Stimulated activated CD4-positive, alpha-beta T cell treated with anti-CD3 and anti-CD28 coated beads, Interleukin-4, amount 100 ng/mL, for 1 hour (primary cell): ENCODE data around the gene TRAPPC8.
"Not testable (repeated sequence)": the region's sequence is repeated elsewhere in the genome, so short reads cannot be mapped to it uniquely, and the experiment has no call there.

ENCODE experiments used
- DNase-seq: peaks from one replicate; pipeline ENCODE4 v3.0.0-alpha.2; 2020

TRAPPC8 gene

GRCh38 chr18:31941010-31941809 lies 1.7 kb downstream of the TRAPPC8 start:
- no peak for DNase-seq

- DNase-seq: not testable (repeated sequence)
Observed at GRCh38 chr18:31934773-31935172, 8.2 kb downstream of the TRAPPC8 start.

DNA sequence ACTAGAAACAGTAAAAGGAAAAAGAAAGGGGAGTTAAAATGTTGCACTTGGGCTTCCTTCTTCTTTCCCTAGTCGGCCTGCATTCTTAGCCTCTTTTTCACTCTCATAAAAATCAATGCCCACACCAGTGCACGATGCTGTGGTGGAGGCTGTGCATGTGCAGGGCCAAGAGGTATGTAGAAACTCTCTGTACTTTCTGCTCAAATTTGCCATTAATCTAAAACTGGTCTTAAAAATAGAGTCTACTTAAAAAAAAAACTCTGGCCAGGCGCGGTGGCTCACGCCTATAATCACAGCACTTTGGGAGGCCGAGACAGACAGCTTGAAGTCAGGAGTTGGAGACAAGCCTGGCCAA lies 11.1 kb downstream of the TRAPPC8 start:
- no peak for DNase-seq

DNA sequence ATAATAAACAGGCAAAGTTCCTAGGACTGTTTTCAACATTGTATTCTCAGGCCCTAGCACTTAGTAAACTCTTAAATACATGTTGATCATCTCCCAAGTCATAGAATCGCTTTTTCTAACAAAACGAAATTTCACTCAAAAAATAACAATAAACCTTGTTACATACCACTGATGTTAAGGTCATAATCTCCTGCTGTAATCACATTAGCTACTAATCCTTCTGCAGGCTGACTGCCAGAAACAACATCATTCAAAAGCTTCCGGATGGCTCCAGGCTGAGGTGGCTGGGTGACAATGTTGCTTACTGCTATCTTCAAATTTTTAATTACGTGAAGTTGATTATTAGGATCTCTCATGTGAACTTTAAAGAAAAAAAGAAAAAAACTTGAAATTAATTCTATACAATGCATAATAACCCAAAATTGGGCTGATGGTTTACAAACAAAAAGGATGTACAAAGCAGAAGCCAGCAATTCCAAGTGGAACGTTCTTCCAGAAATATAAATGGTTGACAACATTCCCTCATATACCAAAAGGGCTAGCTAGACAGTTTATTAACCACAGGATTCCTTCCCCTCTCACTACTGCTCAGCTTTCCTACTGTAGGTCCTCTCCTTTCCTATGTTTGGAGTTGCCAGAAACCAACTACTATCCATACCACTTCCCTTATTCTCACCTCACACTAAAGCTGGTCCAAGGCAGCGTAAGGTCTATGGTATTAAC lies 11.6 kb downstream of the TRAPPC8 start:
- DNase-seq: no peak

GRCh38 chr18:31929273-31929672 lies 13.7 kb downstream of the TRAPPC8 start:
- no peak for DNase-seq

- DNase-seq: not testable (repeated sequence)
Observed at GRCh38 chr18:31926988-31927387, 15.9 kb downstream of the TRAPPC8 start.

DNA sequence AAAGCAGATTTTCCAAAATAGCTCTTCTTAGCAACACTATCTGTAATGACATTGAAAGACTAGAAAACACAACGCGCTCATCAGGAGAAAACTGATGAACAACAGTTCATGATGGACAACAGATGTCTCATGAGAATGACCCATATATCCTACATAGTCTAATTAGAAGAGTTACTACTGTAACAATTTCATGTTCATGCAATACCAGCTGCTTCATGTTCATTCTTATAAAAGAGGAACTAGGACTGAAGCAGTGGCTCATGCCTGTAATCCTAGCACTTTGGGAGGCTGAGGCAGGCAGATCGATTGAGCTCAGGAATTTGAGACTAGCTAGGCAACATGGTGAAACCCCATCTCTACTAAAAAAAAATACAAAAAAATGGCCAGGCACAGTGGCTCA lies 22.7 kb downstream of the TRAPPC8 start:
- no peak for DNase-seq

- not testable (repeated sequence) for DNase-seq
Observed at GRCh38 chr18:31919366-31919765, 23.6 kb downstream of the TRAPPC8 start.

- no peak for DNase-seq
Observed at GRCh38 chr18:31918733-31919132, 24.2 kb downstream of the TRAPPC8 start.

DNA sequence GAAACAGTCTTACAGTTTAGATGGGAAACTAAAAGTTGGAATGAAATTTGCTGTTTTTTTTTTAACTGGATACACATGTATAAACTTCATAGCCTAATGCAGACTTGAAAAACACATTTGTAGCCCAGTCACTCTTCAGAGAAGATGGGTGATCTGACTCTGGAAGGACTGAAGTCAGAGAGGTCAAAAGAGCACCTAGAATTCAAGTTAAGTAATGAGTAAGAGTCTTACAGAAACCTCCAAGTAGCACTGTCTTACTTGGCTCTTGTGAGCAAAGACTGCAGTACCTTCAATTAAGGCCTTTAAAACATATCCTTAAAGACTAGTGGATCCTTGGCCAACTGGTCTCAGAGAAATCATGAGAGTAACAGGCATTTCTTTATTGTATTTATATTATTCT lies 41.9 kb downstream of the TRAPPC8 start:
- no peak for DNase-seq

DNA sequence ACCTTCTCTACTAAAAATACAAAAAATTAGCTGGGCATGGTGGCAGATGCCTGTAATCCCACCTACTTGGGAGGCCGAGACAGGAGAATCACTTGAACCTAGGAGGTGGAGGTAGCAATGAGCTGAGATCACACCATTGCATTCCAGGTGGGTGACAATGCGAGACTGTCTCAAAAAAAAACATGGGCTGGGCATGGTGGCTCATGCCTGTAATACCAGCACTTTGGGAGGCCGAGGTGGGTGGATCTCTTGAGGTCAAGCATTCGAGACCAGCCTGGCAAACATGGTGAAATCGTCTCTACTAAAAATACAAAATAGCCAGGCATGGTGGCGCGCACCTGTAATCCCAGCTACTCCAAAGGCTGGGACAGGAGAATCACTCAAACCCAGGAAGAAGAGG lies 43.2 kb downstream of the TRAPPC8 start:
- not testable (repeated sequence) for DNase-seq

DNA sequence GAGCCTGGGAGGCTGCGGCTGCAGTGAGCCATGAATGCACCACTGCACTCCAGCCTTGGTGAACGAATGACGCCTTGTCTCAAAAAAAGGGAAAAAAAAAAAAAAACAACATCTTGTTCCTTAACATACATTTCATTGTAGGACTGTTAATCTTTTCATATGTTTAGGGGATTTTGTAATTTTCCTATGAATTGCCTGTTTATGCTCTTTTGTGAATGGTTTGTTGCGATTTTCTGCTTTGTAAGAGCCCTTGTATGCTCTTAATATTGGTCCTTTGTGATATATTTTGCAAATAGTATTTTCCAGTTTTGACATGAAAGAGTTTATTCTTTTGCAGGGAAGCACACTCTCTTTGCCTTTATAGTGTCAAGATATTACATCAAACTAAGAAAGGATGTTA lies 50.0 kb downstream of the TRAPPC8 start:
- no peak for DNase-seq

DNA sequence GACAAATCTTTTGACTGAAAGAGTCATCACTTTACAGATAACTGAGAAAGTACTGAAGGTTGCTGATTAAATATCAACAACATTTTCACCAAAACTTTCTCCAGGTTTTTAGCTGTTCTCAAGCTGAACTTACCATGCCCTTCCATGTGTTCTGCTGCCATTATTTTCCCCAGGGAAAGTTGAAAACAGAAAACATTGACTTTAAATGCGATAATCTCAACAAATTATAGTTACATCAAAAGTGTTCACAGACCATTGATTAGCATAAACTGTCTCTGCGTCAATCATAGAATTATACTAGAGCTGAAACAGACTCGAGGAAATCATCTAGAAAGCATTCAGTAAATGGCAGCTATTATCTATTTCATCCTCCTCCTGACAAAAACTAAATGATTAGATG lies 51.4 kb downstream of the TRAPPC8 start:
- no peak for DNase-seq

- no peak for DNase-seq
Observed at GRCh38 chr18:31884020-31884419, 58.9 kb downstream of the TRAPPC8 start.

GRCh38 chr18:31880186-31880898 lies 62.6 kb downstream of the TRAPPC8 start:
- DNase-seq: no peak

DNA sequence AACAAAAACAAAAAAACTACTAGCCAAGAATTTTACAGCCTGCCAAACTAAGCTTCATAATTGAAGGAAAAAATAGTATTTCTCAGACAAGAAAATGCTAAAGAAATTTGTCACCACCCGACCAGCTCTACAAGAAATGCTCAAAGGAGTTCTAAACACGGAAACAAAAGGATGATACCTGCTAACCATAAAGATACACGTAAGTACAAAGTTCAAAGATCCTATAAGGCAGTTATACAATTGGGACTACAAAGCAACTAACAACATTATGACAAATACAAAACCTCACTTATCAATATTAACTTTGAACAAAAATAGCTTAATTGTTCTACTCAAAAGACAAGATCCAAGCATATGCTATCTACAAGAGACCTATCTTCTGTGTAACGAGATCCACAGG lies 64.6 kb downstream of the TRAPPC8 start:
- DNase-seq: no peak

GRCh38 chr18:31877900-31878299 lies 65.0 kb downstream of the TRAPPC8 start:
- no peak for DNase-seq

DNA sequence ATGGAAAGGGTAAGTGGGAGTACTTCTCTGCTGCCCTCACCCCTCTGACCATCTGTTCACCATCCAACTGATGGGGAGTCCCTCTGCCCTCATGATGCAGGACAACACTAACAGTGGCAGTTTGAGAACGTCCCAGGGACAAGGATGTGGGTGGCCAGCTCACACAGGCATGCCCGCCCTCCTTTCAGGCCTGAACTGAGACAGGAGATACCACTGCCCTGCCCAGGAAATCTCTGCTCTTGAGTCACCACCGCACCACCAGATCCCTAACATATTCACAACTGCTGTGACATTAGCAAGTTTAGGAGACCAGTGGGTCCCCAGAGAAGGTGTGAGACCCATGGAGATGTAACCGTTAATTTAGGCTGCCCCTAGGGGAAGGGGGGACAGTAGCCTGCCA lies 66.2 kb downstream of the TRAPPC8 start:
- DNase-seq: no peak

DNA sequence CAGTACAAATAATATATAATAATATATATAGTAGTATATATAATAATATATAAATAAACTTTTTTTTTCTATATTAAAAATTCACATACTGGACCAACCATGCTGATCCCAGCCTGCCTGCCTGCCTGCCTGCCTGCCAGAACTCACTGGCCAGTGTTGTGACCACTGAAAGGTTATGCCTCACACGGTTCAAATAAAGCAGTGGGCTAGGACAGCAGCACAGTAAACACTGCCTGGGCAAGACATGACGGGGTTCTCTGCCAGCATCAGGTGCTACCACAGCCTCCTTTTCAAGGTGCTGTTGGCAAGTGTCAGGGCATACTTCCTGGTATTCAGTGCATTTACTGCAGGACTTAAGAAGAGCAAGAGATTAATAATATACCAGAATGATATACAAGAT lies 67.6 kb downstream of the TRAPPC8 start:
- DNase-seq: no peak

- no peak for DNase-seq
Observed at GRCh38 chr18:31863103-31863502, 79.8 kb downstream of the TRAPPC8 start.

DNA sequence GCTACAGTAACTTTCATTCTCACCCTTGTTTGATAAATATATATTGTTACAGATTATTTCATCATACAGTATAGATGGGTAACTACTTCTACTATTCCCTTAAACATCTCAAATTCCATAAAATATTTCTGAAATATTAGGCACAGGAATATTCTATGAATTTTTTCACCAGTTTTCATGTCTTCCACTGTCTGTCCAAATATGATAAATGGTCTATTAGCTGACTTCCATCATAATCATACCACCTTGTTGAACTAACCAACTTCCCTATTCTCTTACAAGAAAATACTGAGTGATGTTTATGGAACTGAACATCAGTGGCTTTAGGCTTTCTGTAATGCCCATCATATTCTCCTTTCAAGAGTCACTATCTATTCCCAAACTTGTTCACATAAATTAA lies 82.4 kb downstream of the TRAPPC8 start:
- no peak for DNase-seq

DNA sequence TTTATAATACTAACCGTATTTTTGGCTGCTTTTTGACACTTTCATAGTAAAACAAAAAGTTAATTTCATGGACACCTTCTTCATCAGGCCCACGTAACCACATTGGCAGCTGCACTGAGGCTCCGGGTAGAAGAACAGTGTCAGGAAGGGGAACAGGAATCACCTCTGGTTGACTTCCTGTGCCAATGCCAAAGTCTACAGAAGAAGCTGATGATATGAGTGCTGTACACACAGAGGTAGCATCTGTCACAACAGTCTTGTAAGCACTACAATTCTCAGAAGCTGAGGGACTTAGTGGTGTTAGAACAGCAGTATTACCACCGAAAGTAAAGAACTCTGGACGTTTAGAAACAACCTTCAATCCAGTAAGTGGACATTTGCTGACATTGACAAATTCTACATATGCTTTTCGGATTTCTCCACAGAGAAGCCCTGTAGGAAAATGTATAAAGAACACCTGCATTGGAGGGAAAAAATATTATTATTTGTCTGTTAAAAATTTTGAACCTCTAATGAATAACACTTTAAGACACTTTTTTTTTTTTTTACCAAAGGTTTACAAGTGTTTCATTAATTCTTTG lies 85.3 kb downstream of the TRAPPC8 start:
- no peak for DNase-seq

- DNase-seq: no peak
Observed at GRCh38 chr18:31850844-31851243, 92.1 kb downstream of the TRAPPC8 start.

DNA sequence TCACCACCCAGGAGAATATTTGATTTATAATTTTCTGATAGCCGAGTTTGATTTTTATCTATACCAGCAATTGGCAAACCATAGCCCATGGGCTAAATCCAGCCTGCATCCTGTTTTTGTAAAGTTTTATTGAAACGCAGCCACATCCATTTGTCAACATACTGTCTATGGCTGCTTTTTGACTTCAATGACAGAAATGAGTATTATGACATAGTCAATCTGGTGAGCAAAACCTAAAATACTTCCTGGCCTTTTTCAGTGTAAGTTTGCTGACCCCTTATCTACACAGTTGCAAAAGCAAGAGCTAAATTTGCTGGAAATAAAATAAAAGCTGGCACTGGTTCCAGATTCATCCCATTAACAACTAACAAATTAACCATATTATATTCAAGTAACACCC lies 102.4 kb downstream of the TRAPPC8 start:
- DNase-seq: no peak
